ENCODE measurements around the gene CPED1. TPM values are rescaled to one million over a fixed set of nuclear protein-coding genes. Genes with fewer than 3 reads are reported as not detected.

CPED1 gene
- total and polyA plus RNA-seq, 3 donors from 2014 or later: 7.4 to 13.1 (median 11.8) TPM

DNA sequence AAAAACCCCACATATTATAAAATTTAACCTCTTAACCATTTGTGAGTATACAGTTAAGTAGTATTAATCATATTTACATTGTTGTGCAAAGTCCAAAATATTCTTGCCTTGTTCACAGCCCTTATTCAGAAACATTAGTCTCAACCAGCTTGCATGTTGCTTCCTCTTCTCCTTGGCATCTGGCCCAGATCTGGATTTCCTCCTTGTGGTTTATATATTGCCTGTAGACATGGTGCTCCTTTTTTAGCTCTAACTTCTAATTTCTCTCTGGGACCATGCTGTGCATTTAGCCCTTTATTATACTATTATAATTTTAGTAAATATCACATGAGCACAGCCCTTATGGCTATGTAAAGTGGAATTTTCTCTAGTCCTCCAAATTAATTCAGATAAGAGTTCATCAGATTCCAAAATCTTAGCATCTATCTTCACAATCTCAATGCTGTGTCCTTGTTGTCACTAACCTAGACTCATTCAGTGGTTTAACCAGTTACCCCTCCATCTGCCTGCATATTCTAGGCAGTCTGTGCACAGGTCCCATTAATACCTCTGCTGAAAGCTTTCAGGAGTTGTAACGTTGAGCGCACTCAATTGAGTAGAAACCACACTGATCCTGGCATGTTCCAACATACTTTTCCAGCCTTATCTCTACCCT is 7.9 kb downstream of the CPED1 start:
- DNase-seq: peak; percentile 73
- WGBS, 2 donors: 88 to 89% methylated on average over 2 of the region's 2 CpGs

DNA sequence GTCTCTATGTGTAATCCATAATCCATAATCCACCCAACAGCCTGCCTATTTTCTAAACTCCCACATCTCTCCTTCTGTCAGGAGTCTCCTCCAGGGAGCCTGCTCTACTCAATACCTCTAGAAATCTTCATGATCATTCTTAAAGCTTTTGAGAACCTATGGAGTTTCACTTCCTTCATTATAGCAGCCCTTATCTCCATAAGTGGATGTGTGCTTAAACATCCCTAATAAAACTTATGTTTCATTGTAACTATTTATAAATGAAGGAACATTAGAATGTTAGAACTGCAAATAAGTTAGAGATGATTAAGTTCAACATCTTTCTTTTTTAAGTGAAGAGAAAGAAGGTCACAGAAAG is 8.5 kb downstream of the CPED1 start:
- DNase-seq: no peak
- no peaks in the 10 kb centered on the region for H3K9me3 ChIP-seq
- no peak for TF ChIP-seq POLR2A (IDR thresholded peaks at IDR 0.05)
- TF ChIP-seq, protein P1, sequence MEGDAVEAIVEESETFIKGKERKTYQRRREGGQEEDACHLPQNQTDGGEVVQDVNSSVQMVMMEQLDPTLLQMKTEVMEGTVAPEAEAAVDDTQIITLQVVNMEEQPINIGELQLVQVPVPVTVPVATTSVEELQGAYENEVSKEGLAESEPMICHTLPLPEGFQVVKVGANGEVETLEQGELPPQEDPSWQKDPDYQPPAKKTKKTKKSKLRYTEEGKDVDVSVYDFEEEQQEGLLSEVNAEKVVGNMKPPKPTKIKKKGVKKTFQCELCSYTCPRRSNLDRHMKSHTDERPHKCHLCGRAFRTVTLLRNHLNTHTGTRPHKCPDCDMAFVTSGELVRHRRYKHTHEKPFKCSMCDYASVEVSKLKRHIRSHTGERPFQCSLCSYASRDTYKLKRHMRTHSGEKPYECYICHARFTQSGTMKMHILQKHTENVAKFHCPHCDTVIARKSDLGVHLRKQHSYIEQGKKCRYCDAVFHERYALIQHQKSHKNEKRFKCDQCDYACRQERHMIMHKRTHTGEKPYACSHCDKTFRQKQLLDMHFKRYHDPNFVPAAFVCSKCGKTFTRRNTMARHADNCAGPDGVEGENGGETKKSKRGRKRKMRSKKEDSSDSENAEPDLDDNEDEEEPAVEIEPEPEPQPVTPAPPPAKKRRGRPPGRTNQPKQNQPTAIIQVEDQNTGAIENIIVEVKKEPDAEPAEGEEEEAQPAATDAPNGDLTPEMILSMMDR (IDR thresholded peaks at IDR 0.05): no peak
- no peaks in the 10 kb centered on the region for H3K27me3 ChIP-seq
- no peak overlapping the region for H3K4me3 ChIP-seq
- H3K4me1 ChIP-seq: no peaks in the 10 kb centered on the region
- H3K36me3 ChIP-seq (ENCODE audit: low read depth, missing control alignments): no peaks in the 10 kb centered on the region
- intact Hi-C loops (cut with DNase I; ENCODE audit: low total_unique reads): no loop called here
- H3K27ac ChIP-seq: no peak overlapping the region

More for the DNA sequence above, 7.9 kb downstream of the CPED1 start:
- Histone ChIP-seq H3K4me1 (no peaks in the 10 kb centered on the region), H3K27me3 (no peaks in the 10 kb centered on the region), H3K36me3 (ENCODE audit: low read depth, missing control alignments) (no peaks in the 10 kb centered on the region), H3K4me3 (no peak overlapping the region), H3K9me3 (no peaks in the 10 kb centered on the region), H3K27ac (no peak overlapping the region)
- intact Hi-C loops (cut with DNase I; ENCODE audit: low total_unique reads): no loop called here
- TF ChIP-seq POLR2A (IDR thresholded peaks at IDR 0.05): no peak
- TF ChIP-seq, protein P1 (IDR thresholded peaks at IDR 0.05): no peak

DNA sequence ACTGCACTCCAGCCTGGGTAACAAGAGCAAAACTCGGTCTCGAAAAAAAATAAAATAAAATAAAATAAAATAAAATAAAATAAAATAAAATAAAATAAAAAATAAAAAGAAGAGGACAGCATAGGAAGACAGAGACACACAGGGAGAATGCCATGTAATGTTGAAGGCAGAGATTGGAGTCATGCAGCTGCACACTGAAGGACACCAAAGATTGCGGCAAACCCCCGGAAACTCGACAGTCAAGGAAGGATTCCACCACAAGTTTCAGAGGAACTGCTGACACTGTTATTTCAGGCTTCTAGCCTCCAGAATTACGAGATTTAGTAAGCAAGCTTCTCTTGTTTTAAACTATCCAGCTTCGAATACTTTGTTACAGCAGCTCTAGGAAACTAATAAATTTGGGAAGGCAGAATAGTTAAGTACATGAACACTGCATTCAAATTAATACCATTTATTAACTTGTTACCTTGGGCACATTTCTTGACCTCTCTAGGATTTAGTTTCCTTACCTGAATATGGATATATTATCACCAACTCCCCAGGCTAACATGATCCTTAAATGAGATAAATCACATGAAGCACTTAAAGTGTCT is 9.5 kb downstream of the CPED1 start:
- no peak for TF ChIP-seq POLR2A (IDR thresholded peaks at IDR 0.05)
- TF ChIP-seq, protein P1 (IDR thresholded peaks at IDR 0.05): no peak
- Histone ChIP-seq H3K27me3 (no peaks in the 10 kb centered on the region), H3K36me3 (ENCODE audit: low read depth, missing control alignments) (no peaks in the 10 kb centered on the region), H3K27ac (no peak overlapping the region), H3K4me1 (no peaks in the 10 kb centered on the region), H3K9me3 (no peaks in the 10 kb centered on the region), H3K4me3 (no peak overlapping the region)
- intact Hi-C loops (cut with DNase I; ENCODE audit: low total_unique reads): no loop called here
- 66 to 68% methylated on average over 7 of the region's 7 CpGs for WGBS, 2 donors
- DNase-seq: peak; percentile 29

DNA sequence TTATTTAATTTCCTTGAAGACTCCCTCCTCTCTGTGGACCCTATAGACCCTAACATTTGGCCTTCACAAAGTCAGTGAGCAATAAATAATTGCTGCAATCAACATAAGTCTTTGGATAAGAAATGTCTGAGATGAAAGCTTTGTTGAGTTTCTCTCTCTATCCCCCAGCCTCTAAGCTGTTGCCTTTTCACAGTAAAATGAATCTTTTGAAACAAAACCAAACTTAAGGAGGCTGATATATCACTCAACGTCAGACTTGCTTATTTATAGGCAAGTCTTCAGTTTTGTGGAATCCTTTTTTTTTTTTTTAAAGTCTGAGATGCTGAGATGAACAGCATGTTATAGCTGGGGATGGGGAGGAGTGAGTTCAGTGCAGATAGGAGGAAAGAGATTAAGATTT is 10.0 kb downstream of the CPED1 start:
- H3K4me1 ChIP-seq: no peaks in the 10 kb centered on the region
- TF ChIP-seq, protein P1 (IDR thresholded peaks at IDR 0.05): no peak
- no peak for TF ChIP-seq POLR2A (IDR thresholded peaks at IDR 0.05)
- WGBS, 2 donors: 56 to 60% methylated on average over 1 of the region's 1 CpG
- no peaks in the 10 kb centered on the region for H3K9me3 ChIP-seq
- DNase-seq: no peak
- H3K4me3 ChIP-seq: no peak overlapping the region
- H3K27me3 ChIP-seq: no peaks in the 10 kb centered on the region
- intact Hi-C loops (cut with DNase I; ENCODE audit: low total_unique reads): no loop called here
- H3K36me3 ChIP-seq (ENCODE audit: low read depth, missing control alignments): no peaks in the 10 kb centered on the region
- peak overlapping the region in 1 of 2 donors; percentile 16 for H3K27ac ChIP-seq

Measured in testis (tissue), 3 donors.